GM19193 (cell line): ENCODE results near the gene WDR54.

Experiments used
- POLR2A ChIP-seq: IDR thresholded peaks from 4 replicates; pipeline ENCODE4 v1.6.1; 2011; ENCODE audit not compliant: insufficient read depth, insufficient read length; ENCODE audit errors: extremely low read depth

Gene WDR54

DNA sequence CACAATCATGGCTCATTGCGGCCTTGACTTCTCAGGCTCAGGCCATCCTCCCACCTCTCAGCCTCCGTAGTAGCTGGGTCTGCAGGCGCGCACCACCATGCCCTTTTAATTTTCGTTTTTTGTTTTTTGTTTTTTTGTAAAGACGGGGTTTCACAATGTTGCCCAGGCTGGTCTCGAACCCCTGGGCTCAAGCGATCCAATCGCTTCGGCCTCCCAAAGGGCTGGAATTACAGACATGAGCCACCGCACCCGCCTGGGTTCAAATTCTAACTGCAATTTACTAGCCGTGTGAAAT lies 29.1 kb upstream of the WDR54 start:
- no peak for TF ChIP-seq POLR2A

DNA sequence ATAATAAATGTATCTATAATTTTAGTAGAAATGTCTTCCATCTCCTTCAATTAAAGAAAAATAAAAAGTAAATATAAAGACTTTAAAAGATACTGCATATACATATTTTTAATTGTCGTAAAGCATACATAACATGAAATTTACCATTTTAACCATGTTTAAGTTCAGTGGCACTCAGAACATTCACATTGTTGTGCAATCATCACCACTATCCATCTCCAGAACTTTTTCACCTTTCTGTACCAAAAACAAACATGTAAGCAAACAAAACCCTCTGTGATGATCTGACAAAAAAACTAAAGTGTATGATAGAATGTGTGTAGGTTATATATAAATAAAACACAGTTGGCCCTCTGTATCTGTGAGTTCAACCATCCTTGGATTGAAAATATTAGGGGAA lies 28.0 kb upstream of the WDR54 start:
- no peak for TF ChIP-seq POLR2A

DNA sequence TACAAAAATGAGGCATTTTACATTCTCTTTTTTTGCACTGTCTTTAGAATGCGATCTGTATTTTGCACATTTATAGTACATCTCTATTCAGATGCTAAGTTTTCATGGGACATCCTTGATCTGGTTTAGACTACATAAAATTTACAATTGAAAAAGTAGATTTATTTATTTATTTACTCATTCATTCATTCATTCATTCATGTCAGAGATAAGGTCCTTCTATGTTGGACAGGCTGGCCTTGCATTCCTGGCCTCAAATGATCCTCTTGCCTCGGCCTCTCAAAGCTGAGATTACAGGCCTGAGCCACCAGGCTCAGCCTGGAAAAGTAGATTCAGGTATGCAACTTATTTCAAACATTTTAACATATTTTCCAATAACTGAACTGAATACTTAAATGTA lies 25.4 kb upstream of the WDR54 start:
- no peak for TF ChIP-seq POLR2A

DNA sequence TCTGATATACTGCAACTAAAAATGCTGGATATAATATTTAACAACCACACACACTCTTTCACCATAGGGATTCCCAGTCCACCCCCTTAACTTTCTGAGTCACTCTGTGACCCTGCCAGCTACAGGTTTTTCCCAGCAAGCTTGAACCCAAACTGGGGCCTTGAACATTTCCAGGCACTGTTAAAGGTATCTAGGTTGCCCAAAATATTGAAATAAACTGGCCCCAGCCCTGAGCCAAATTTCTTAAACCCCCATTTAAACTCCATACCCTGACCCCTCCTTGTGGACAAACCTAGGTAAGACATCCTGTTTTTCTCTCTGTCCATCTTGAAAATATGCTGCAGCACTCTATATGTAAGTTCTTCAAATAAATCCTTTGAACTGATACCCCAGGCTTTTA lies 21.7 kb upstream of the WDR54 start:
- no peak for TF ChIP-seq POLR2A

DNA sequence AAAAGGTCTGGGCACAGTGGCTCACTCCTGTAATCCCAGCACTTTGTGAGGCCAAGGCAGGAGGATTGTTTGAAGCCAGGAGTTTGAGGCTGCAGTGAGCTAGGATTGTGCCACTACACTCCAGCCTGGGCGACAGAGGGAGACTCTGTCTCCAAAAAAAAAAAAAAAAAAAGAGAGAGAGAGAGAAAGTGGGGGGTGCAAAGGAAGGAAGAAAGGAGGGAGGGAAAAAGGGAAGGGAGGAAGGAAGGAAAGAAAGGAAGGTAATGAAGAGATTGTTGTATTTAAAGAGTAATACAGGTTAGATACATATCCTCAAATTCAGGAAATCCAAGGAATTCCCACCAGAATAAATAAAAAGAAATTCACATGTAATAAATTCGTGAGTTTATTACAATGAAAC lies 19.6 kb upstream of the WDR54 start:
- no peak for TF ChIP-seq POLR2A

DNA sequence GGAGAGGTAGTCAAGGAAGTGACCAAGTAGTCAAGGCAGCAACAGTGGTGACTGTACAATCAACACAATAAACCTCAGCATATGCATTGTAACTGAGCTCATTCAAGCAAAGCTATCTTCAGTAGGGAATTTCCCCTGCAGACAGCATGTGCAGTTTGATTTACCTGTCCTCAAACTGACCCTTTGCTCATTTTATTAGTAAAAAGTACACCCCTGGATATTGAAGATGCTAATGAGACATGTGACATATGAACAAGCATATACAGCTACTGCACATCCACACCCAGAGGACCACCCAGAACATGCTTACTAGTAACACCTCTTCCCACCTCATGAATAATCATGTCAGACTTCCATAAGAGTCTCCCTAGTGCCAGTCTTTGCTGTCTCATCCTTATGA lies 15.5 kb upstream of the WDR54 start:
- TF ChIP-seq POLR2A, result no peak

DNA sequence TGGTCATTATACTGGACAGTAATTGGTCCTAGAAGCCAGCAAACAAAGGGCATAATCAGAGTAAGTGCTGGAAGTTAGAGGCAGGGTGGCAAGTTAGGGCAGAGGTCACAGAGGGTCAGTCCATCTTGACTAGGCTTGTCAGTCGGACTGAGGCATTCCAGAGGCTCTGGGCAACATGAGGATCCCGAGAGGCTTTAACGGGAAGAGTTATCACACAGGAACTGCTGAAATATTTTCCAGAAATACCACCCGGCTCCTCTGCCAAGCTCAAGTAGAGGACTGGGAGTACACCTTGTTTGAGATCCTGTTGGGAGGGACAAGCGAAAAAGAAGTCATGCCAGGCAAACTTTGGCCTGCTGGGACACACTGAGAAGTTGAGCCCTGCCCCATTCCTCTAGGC lies 13.8 kb upstream of the WDR54 start:
- no peak for TF ChIP-seq POLR2A

DNA sequence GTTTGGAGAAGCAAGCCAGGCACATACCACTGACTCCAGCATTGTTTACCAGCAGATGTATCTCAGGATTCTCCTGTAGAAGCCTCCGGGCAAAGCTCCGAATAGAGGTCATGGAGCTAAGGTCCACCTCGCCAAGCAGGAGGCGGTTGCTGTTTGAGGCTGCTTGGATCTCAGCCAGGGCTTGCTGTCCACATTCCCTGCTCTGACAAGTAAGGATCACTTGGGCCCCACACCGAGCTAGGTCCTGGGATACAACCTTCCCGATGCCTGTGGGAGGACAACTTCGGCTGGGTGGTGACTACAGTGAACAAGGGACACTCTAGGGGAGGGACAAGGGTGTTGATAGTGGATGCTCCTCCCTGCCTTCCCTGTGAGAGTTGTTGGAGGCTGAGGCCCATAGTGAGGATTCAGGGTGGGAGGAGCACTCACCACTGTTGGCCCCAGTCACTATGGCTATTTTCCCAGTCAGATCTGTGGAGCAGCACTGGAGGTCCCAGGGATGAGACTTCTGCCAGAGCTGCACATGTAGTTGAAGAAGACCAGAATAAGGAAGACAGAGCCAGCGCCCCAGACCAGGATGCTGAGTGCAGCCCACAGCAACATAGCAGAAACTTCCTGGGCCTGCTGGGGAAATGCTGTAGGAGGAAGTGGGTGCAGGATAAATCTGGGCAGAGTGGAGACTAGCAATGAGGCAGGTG lies 8.4 kb upstream of the WDR54 start:
- no peak for TF ChIP-seq POLR2A

DNA sequence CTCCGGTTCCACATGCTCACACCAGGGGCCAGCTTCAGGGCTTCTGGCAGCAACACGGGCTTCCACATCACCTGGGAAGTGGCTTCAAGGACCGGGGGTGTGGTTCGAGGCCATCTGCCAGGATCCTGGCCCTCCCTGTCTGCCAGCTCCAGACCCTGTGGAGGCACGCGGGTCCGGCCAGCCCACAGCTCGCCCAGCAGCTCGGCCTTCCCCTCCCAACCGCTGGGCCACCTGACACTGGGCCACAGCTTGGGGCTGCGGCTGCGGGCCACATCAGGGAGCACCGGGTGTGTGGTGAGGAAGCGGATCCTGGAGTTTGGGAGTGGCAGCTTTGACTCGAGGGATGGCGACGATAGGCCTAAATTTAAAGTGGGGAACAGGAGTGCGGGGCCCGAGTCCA lies 7.1 kb upstream of the WDR54 start:
- no peak for TF ChIP-seq POLR2A

DNA sequence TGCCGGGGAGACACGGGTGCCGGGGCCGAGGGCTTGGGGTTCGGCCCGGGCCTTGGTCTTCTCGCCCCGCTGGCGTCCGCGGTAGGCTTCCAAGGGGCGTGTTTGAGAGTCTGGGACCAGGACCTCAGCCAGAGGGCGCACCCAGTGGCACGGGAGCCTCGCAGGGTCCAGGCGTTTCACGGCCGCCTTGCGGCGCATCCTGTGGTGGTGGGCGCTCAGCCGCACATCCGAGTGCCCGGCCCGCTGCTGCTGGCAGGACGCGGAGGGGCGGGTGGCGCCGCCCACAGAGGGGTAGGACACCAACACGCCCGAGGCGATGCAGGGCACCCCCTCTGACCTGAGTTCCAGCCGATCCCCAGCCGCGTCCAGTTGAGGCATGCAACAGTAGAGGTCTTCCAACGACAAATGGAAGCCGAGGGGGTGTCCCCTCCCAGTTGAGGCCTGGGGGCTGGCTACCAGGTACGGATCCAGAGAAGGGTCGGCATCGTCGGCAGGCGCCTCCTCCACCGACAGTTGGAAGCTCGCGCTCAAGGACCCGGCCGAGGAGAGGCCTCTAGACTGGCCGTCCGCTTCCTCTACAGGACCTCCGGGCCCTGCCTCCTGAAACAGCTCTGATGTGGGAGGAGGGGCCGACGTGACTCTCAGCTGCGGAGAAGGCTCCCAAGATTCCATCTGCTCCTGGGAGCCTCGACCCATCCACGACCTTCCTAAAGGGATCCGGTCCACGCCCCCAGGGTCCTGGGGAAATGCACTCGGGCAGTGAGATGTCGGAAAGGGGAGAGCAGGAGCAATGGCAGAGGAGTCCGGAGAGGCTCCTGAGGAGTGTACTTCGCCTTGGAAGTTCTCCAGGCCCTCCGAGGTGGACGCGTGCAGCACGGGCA lies 6.4 kb upstream of the WDR54 start:
- TF ChIP-seq POLR2A, result no peak

DNA sequence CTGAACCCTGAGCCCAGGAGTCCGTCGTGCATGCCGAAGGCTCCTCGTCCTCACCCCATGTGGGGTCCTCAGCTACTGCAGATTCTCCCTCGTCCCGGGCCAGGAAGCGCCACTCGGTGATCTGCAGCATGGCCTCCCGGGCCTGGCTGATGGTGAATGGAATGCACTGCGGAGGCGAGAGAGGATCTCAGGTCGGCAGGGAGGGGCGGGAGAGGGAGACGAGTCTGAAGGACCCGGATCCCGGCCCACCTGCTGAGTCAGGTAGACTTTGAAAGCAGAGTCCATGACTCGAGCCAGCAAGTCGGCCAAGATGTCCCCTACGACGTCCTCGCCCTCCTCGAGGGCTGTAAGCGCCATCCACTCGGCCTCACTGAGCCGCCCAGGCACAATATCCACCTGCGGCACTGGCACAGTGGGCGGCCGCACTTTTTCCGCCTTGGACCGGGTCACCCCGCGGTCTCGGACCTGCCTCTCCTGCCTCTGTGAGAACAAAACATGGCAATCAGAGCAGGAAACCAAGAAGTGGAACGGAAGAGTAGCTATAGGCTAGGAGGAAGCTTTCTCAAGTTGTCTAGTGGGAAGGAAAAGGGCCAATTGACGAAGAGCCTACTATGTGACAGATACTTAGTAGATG lies 5.7 kb upstream of the WDR54 start:
- no peak for TF ChIP-seq POLR2A

DNA sequence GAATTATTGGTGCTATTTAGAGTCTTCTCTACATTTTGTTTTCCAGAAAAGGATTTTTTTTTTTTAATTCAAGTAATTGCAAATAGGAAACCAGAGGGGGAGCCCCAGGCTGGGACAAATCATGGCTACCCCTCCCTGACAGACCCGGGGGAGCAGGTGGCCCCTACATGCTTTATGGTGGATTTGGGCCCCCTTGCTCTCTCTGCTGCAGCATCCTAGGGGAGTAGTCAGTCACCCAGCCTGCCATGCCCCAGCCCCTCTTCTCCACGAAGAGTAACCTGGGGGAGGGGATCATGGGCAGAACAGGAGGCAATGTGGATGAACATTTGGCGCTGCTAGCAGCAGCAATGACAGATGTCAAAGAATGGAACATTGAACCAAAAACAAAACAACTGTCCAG lies 4.8 kb upstream of the WDR54 start:
- no peak for TF ChIP-seq POLR2A

DNA sequence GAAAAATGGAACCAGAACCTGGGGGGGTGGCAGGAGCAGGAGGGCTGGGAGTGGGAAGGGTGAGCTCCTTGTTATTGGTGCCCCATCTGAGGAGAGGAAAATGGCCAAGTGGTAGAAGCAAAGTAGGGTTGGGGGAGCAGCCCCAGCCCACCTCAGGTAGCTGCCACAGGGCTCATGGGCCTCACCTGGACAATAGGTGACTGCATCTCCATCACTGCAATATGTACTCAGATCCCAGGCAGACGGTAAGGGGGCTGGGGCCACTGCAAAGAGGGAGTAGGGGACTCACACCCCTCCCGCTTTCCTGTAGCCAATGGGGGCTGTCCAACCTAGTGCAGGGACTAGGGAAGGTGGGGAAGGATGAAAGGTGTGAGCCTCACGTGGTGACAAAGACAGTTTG lies 4.3 kb upstream of the WDR54 start:
- no peak for TF ChIP-seq POLR2A

DNA sequence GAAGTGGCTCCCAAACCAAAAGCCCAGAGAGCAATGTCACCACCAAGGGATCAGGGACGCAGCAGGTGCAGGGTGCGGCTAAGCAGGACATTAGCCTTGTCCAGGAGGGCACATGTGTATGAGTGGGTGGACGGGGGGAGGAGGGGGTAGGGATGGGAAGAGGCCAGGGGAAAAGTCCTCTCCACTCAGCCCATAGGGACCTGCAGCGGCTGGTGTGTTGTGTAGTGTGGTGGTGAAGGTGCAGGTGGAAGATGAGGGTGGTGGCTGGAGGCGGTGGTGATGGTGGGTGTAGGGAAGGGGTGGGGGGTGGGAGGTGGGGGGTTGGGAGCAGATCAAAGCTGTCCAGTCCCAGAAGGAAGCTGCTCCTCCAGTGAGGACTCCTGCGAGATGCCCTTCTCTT lies 3.8 kb upstream of the WDR54 start:
- no peak for TF ChIP-seq POLR2A

DNA sequence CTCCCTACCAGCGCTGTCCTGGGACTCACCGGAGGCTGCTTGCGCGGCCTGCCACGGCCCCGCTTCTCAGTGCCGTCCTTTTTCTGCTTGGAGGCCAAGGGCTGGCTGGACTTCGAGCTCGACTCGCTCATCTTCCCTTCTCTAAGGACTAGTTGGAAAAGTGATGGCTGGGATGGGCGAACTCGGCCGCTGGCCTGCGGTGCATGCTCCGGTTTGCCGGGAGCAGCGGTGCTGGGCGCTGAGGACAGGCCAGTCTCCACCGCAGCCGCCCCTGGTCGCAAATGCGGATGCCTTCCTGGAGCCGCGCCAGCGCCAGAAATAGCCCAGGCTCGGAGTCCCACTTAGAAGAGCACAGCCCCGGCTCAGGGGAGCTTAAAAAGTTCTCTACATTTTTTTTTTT lies 3.2 kb upstream of the WDR54 start:
- TF ChIP-seq POLR2A, result no peak

DNA sequence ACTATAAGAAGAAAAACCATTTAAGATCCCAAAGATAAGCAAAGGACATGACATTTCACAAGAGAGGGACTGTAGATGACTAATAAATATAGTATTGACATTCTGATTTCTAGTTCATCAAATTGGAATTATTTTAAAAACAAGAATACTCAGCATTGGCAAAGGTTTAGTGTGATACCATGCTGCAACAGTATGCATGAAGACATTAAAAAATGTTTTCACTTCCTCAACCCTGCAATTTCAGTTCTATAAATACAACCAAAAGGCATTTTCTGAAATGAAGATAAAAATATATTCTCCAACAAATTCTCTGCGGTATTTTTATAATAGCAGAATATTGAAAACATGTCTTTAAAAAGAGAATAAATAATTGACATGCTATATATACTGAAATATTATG lies 2.2 kb upstream of the WDR54 start:
- no peak for TF ChIP-seq POLR2A
